Measurements from ENCODE around the gene EGF.
"Not testable (repeated sequence)": the region's sequence is repeated elsewhere in the genome, so short reads cannot be mapped to it uniquely, and the experiment has no call there.

Gene EGF

DNA sequence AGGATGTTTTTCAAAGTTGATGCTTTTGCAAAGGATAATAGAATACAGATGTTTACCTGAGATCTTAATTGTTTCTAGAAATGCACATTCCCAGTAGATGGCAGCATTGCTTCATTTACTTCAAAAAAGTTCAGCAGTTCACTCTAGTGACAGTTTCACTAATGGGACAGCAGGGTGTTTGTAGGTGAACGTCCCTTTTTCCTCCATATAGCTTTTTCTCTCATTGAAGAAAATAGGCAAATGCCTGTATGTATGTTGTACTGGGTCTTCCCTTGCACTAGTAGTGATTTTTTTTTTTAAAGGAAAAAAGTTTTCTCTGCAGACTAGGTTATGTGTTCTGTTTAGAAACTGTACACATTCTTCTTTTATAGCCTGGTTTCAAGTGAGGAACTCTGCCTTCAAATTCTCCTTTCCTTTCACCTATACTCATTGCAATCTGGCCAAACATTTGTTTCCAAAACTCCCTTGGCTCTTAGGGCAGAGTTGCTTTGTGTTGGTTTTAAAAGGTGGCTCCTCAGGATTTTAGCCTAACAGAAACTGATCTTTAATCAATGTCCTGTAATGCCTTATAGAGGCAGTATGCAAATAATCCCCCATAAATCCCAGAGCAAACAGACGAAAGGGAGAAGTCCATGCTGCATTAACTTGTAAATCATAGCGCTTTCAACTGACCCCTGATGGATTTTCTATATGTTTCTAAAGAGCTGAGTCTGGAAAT is 86.3 kb downstream of the EGF start:
- DNase-seq: peak; percentile 78

DNA sequence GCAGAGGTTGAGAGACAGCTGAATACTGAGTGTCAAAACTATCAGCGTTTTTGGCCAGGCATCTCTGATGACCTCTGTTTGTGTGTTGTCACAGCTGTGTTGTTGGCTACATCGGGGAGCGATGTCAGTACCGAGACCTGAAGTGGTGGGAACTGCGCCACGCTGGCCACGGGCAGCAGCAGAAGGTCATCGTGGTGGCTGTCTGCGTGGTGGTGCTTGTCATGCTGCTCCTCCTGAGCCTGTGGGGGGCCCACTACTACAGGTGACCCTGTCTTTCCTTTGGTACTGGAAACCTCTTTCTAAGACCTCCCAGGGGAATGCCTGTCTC is 86.9 kb downstream of the EGF start:
- no peak for DNase-seq

- no peak for DNase-seq
These were observed 89.6 kb downstream of the EGF start for GRCh38 chr4:110002326-110002725.

GRCh38 chr4:110003401-110004187 is 90.9 kb downstream of the EGF start:
- no peak for DNase-seq

GRCh38 chr4:110004556-110004955 is 91.9 kb downstream of the EGF start:
- no peak for DNase-seq

GRCh38 chr4:110005461-110006056 is 92.9 kb downstream of the EGF start:
- peak; percentile 71 for DNase-seq

GRCh38 chr4:110007217-110007616 is 94.5 kb downstream of the EGF start:
- no peak for DNase-seq

GRCh38 chr4:110008540-110008939 is 95.9 kb downstream of the EGF start:
- no peak for DNase-seq

DNA sequence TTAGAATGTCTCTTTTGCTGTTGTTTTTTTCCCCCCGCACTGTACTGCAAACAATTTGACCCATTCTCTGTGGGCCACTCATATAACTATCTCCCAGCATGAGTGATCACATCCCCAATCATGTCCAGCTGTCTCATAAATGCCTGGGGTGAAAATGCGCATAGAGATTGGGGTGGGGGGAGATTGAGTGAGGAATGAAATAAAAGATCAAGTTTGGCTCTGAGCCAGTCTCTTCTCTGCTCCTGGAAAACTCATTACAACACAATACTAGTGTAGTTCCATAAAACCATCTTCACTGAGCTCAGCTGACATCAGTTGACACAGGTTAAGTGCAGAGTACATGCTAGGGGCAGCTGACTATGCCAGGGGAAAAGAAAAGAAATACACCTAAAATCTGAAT is 96.9 kb downstream of the EGF start:
- DNase-seq: no peak

DNA sequence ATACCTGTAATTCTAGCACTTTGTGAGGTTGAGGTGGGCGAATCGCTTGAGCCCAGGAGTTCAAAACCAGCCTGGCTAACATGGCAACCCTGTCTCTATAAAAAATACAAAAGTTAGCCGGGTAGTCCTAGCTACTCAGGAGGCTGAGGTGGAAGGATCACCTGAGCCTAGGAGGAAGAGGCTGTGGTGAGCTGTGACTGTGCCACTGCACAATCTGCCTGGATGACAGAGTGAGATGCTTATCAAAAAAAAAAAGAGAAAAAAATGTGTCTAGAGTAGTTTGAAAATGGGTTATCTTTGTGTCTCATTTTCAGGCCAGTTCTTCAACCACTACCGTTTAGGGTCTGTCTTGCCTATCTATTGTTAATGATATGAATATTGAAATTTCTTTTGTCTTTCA is 98.1 kb downstream of the EGF start:
- no peak for DNase-seq

- DNase-seq: no peak
These were observed 100.2 kb downstream of the EGF start for GRCh38 chr4:110012917-110013316.

DNA sequence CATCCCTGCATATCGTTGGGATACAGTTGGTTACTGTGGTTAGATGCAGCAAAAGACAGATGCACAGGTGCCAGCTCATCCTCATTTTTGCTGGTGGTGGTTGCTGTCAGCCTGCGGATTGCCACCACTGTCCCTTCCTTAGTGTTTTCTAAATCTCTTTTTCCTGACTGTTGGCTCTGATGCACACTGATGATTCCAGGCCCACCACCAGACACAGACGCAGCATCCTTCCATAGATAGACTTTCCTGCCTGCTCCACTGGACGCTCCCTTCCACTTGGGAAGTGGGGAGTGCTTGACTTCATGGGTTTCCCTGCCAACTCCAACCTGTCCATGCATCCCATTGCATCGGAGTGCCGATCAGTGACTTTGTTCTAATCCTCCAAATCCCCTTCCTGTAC is 101.5 kb downstream of the EGF start:
- no peak for DNase-seq

- no peak for DNase-seq
These were observed 106.5 kb downstream of the EGF start for GRCh38 chr4:110019153-110019552.

DNA sequence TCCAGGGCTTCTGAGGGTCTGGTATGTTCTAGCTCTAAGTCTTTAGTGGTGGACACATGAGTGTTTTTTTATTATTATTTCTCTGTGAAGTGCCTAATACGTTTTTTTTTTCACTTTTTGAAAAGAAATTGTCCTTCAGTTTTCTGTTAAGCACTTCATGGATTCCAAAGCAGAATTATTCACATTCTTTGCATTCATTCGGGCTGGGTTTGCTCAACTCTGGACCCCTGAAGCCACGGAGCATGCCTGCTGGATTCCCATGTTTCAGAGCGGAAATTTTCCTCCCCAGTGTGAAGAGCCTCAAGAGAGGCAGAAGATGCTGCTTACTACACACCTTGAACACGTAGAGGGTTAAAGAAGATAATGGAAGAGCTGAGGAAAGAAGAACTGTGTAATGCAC is 107.5 kb downstream of the EGF start:
- DNase-seq: no peak

GRCh38 chr4:110020646-110021443 is 108.2 kb downstream of the EGF start:
- no peak for DNase-seq

DNA sequence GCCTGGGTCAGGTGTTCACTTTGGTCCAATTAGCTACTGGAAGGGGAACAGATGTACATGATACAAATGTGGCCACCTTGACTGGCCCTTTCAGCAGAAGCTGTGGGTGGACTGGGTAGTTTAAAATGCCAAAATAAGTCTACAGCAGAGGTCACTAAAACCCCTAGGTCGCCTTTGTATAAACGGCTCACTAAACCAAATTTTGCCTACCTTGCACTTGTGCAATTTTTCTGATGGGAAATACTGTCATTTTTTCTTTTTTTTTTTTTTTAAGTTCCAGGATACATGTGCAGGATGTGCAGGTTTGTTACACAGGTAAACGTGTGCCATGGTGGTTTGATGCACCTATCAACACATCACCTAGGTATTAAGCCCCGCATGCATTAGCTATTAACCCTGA is 109.8 kb downstream of the EGF start:
- DNase-seq: no peak

DNA sequence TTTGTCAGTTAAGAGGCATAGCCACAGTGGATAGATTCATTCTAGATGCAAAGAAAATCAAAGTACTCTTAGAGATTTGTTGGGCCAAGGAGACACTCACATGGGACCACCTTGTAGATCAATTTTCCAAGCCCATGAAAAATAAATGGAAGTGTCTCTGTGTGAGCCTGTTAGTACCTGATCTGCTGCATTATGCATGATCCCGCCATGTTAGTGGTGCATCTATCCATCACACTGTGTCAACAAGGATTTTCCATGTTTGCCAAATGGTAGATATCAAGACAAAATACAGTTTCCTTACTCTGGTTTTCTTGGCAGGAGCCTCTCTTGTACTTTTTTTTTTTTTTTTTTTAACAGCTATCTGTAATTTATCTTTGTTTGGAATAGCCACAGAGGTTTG is 112.4 kb downstream of the EGF start:
- DNase-seq: no peak

- DNase-seq: no peak
These were observed 113.0 kb downstream of the EGF start for GRCh38 chr4:110025718-110026117.

DNA sequence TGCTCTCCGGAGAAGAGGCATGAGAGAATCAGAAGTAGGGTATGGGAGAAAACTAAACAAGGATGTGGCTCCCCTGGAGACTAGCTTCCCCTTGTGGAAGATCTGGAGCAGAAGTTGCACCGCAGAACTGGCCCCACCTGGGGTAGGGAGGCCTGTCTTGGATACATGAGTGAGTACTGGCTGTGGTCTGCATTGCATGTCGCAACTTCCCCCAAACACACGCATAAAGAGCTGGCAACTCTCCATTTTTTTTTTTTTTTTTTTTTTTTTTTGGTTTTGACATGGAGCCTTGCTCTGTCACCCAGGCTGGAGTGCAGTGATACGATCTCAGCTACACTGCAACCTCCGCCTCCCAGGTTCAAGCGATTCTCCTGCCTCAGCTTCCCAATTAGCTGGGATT is 119.9 kb downstream of the EGF start:
- DNase-seq: no peak

DNA sequence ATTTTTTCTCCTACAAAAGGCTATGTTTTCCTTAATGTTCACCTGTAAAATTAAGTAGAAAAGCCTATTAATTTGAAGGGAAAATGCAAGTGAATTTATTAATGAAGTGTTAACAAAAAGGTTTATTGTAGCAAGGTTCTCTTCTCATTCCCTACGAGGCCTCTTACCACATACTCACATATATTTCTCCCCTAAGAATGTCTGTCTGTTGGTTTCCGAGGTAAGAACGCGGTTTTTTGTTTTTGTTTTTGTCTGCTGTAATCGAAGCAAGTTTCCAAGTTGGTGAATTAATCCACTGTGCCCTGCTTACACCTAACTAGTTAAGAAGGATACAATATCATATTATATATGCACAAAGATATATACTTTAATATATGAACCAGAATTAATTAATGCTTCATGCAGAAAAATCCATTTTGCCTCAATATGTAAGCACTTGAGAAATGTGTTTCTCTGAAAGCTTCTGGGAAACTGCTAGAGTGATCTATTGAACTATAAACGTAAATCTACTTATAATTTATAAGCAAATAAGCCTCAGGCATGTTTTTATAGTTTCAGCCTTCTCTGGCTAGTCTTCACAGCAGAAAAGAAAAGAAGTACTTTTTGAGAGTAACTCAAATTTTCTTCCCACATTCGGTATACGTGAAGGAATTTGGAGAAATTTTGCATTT is 120.8 kb downstream of the EGF start:
- no peak for DNase-seq

GRCh38 chr4:110034026-110034393 is 121.3 kb downstream of the EGF start:
- no peak for DNase-seq

GRCh38 chr4:110039164-110039563 is 126.5 kb downstream of the EGF start:
- DNase-seq: not testable (repeated sequence)

GRCh38 chr4:110041735-110042134 is 129.1 kb downstream of the EGF start:
- no peak for DNase-seq
